Left colon (tissue), 2 donors: Measurements from ENCODE around the gene CSN3. TPM values are rescaled to one million over a fixed set of nuclear protein-coding genes. Genes with fewer than 3 reads are reported as not detected.
"Not testable (repeated sequence)": the region's sequence is repeated elsewhere in the genome, so short reads cannot be mapped to it uniquely, and the experiment has no call there.

Source experiments
- ATAC-seq: fragments of 200-7000 bp; cut with Tn5 transposase; one replicate; pipeline ENCODE4 v1.9.1; 2020; ENCODE audit warnings: mild to moderate bottlenecking, moderate library complexity
- DNase-seq, 2 donors: peaks; one replicate each; pipeline ENCODE4 v3.0.0-alpha.2; 2020
- intact Hi-C, 2 donors: fragments of 100-400 bp; cut with DNase I in 1 of 2; cut with micrococcal nuclease in 1 of 2; formaldehyde crosslinking; loops; one replicate each; pipeline versions ENCODE4 v1.11.2 to v1.14.0; 2022; cut with DNase I, micrococcal nuclease
- long read RNA-seq: library from polyadenylated mRNA; unstranded; transcript quantifications from one replicate; pipeline ENCODE4 v2.0.0, GENCODE V29; 2021
- total RNA-seq, 2 donors: library from RNA; stranded (reverse); fragmentation: NEBNext Ultra II Directional; extraction: Animal tissue kit (Norgen Biotek cat#: 25700); gene quantifications; one replicate each; pipeline ENCODE4 v1.2.1, GENCODE V29; 2021
- donor health status: DM: no; HTN: no; CAD: no.
- donor health status: DM: yes; HTN: yes; CAD: no.

The CSN3 gene
- total RNA-seq, result not detected
- long read RNA-seq, result 0 reads

- intact Hi-C loops, DNase-seq, ATAC-seq: not testable (repeated sequence)
These were observed at the start of gene CSN3 for GRCh38 chr4:70242297-70242696. Gene CSN3, plus strand, starts transcription at chr4:70242597. Its CDS starts 2,223 bp downstream, at chr4:70244820.

DNA sequence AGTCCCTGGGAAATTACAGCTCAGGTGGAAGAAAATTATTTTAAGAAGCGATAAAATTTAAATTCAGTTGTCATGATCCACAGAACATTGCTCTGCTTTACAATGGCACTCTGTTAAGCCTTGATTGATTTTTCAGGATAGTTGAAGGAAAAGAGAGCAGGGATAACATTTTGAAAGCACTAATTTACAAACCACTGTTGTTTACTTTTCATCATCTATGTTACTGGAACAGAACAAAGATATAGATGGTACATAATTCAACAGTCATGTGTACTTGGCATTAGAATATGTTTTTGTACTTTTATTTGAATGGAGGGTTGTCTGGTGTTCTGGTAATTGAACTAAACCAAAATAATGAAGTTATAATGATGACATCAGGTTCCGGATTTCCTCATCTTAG, 49.5 kb upstream of the CSN3 start:
- intact Hi-C loops, result no loop called here
- DNase-seq, result no peak
- no peak for ATAC-seq

DNA sequence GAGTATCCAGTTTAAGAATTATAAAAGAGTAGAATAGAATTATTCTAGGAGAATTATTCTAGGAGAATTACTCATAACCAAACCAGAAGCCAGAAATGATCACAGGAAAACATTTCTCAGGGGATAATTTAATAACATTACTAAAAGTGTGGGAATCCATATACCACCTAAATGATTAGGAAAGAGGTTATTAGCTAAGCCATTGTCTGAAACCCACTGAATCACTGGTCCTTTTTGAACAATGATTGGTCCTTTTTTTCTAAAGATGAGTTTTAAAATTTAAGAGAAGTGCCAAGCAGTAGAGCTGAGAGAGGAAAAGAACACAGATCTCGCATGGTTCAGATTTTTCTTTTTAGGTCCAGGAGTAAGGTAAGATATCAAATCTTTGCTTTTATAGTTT, 47.0 kb upstream of the CSN3 start, which contains the start of gene ODAM:
ODAM (plus strand) TSS at position 301 of the 400 bp plus-strand sequence. CDS start 819 bp downstream, outside the sequence.
- DNase-seq (no peak), ATAC-seq (no peak)
- intact Hi-C loops, result no loop called here

GRCh38 chr4:70196857-70197256, 45.5 kb upstream of the CSN3 start:
- no peak for ATAC-seq

GRCh38 chr4:70197842-70198241, 44.6 kb upstream of the CSN3 start:
- DNase-seq (peak; percentile 11 to 27), ATAC-seq (peak; percentile 77)
- intact Hi-C loops, result no loop called here

More at GRCh38 chr4:70196857-70197256, 45.5 kb upstream of the CSN3 start:
- no peak for DNase-seq
- intact Hi-C loops, result no loop called here

DNA sequence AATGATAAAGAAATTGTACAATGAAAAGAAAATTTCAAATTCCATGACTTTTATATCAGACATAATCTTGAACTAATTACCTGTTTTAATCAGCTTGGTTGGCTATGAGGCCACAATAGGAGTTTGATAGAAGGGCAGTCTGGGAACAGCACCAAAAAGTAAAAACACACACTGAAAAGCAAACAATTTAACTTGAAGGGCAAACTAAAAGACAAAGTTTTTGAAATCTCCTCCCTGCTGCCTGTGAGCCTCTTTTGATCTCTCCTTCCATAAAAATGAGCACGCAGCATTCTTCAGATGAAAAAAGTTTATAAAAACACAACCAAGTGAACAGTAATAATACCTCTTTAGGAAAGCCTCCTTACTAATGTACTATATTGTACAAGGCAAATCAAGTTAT, 38.8 kb upstream of the CSN3 start:
- DNase-seq, result no peak
- intact Hi-C loops, result no loop called here
- ATAC-seq, result no peak

DNA sequence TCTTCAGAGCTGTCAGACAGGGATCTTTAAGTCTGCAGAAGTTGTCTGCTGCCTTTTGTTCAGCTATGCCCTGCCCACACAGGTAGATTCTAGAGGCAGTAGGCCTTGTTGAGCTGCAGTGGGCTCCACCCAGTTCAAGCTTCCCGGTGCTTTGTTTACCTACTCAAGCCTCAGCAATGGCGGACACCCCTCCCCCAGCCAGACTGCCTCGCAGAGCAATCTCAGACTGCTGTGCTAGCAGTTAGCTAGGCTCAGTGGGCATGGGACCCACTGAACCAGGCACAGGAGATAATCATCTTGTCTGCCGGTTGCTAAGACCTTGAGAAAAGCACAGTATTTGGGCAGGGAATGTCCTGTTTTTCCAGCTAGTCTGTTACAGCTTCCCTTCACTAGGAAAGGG, 29.6 kb upstream of the CSN3 start:
- ATAC-seq, intact Hi-C loops, DNase-seq: not testable (repeated sequence)

DNA sequence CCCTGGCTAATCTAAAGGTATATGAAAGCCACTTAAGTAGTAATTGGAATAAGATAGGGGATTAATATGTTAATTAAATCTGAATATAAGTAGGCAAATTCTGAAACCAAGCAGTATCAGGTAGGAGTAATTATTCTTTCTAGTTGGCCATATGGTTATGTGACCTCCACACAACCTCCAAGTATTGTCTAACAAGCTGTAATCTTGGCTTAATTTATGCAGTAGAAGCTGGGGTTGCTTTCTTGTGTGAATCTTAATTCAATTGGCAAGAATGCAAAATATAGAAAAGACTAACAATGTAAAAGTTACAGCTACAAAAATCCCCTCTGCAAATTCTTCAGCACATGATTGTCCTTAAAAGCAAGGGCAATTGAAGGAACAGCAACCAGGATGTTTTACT, 26.3 kb upstream of the CSN3 start:
- DNase-seq, ATAC-seq, intact Hi-C loops: not testable (repeated sequence)

DNA sequence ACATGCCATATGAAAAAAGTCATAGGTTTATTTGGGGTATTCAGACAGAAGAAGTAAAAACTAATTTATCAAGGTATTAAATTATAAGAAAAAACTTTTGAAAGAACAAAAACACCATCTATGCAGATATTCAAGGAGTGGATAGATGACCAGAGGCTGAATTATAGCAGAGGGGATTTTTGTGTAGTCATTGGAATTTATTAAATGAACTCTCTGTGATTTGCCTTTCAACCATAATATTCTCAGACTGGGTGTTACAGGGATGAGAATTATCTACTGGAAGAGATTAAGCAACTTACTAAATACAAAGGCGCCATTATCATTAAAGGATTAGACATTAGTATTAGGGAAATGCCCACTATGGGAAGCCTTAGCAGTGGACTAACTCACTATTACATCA, 25.8 kb upstream of the CSN3 start:
- ATAC-seq, DNase-seq, intact Hi-C loops: not testable (repeated sequence)

DNA sequence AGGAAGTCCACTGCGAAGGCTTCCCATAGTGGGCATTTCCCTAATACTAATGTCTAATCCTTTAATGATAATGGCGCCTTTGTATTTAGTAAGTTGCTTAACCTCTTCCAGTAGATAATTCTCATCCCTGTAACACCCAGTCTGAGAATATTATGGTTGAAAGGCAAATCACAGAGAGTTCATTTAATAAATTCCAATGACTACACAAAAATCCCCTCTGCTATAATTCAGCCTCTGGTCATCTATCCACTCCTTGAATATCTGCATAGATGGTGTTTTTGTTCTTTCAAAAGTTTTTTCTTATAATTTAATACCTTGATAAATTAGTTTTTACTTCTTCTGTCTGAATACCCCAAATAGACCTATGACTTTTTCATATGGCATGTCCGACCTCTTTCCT, 21.0 kb upstream of the CSN3 start:
- intact Hi-C loops, ATAC-seq, DNase-seq: not testable (repeated sequence)

DNA sequence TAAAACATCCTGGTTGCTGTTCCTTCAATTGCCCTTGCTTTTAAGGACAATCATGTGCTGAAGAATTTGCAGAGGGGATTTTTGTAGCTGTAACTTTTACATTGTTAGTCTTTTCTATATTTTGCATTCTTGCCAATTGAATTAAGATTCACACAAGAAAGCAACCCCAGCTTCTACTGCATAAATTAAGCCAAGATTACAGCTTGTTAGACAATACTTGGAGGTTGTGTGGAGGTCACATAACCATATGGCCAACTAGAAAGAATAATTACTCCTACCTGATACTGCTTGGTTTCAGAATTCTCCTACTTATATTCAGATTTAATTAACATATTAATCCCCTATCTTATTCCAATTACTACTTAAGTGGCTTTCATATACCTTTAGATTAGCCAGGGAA, 20.6 kb upstream of the CSN3 start:
- intact Hi-C loops, ATAC-seq, DNase-seq: not testable (repeated sequence)

GRCh38 chr4:70225824-70226223, 16.6 kb upstream of the CSN3 start, which contains the start of gene FDCSP:
Gene FDCSP, plus strand, starts transcription at chr4:70226124. Its CDS starts 5,071 bp downstream, at chr4:70231195.
- ATAC-seq (no peak), DNase-seq (no peak)
- intact Hi-C loops, result no loop called here

GRCh38 chr4:70236125-70236524, 6.3 kb upstream of the CSN3 start:
- DNase-seq (no peak), ATAC-seq (no peak)
- intact Hi-C loops, result no loop called here

GRCh38 chr4:70239131-70239883, 3.1 kb upstream of the CSN3 start:
- no peak for DNase-seq
- ATAC-seq, result no peak
- intact Hi-C loops, result no loop called here

- no peak for DNase-seq
- ATAC-seq, result no peak
- intact Hi-C loops, result no loop called here
These were observed 2.4 kb upstream of the CSN3 start for GRCh38 chr4:70239884-70240591.

DNA sequence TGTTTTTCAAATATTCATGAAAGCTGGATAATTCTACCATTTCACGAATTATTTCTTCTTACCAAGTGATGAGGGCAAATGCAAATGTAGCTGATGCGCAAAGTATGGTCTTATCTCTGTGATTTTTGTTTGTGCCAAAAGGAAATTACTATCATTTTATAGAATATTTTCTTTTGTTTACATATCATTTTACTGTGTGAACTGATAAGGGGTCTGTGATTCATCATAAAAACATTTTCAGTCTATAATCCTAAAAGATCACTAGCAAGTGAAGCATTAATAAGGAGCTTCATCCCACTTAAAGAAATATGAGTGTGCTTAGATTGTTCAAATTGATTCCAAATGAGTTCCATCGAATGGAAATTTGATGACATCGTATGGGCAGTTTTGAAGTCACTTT, 694 bp downstream of the CSN3 start:
- no peak for ATAC-seq
- intact Hi-C loops, result no loop called here
- DNase-seq, result no peak

- intact Hi-C loops, result no loop called here
- ATAC-seq, result no peak
These were observed 9.0 kb downstream of the CSN3 start for GRCh38 chr4:70251250-70251944.

GRCh38 chr4:70251945-70252277, 9.5 kb downstream of the CSN3 start:
- intact Hi-C loops, result no loop called here
- DNase-seq, result no peak
- no peak for ATAC-seq

More at GRCh38 chr4:70251250-70251944, 9.0 kb downstream of the CSN3 start:
- no peak for DNase-seq

- DNase-seq, result no peak
- intact Hi-C loops, result no loop called here
- ATAC-seq, result no peak
These were observed 27.3 kb downstream of the CSN3 start for GRCh38 chr4:70269674-70270073.
